Inferior parietal cortex (tissue), 1 donor: ENCODE results near the gene NACC1.
A peak's percentile ranks its signal among the peaks of the same experiment; 100 is the strongest.
"Not testable (repeated sequence)": the region's sequence is repeated elsewhere in the genome, so short reads cannot be mapped to it uniquely, and the experiment has no call there.

Experiments
- DNase-seq: peaks from one replicate; pipeline ENCODE4 v3.0.0-alpha.2; 2016; ENCODE audit errors: extremely low spot score

The NACC1 gene

GRCh38 chr19:13164343-13165161 lies 46.5 kb downstream of the NACC1 start:
- no peak for DNase-seq

- DNase-seq = no peak
Measured at GRCh38 chr19:13165162-13165997, 47.3 kb downstream of the NACC1 start.

GRCh38 chr19:13166151-13166550 lies 48.1 kb downstream of the NACC1 start:
- DNase-seq = not testable (repeated sequence)

GRCh38 chr19:13169769-13170168 lies 51.7 kb downstream of the NACC1 start:
- no peak for DNase-seq

GRCh38 chr19:13171146-13171545 lies 53.1 kb downstream of the NACC1 start:
- DNase-seq = no peak

GRCh38 chr19:13172346-13173138 lies 54.5 kb downstream of the NACC1 start:
- DNase-seq = no peak

- no peak for DNase-seq
Measured at GRCh38 chr19:13173139-13173737, 55.2 kb downstream of the NACC1 start.

- no peak for DNase-seq
Measured at GRCh38 chr19:13176345-13176744, 58.3 kb downstream of the NACC1 start.

GRCh38 chr19:13177584-13177983 lies 59.5 kb downstream of the NACC1 start:
- not testable (repeated sequence) for DNase-seq

- DNase-seq = not testable (repeated sequence)
Measured at GRCh38 chr19:13178291-13178690, 60.2 kb downstream of the NACC1 start.

- DNase-seq = peak; percentile 47
Measured at GRCh38 chr19:13181747-13182388, 63.8 kb downstream of the NACC1 start.

GRCh38 chr19:13184926-13185325 lies 66.9 kb downstream of the NACC1 start:
- not testable (repeated sequence) for DNase-seq

- not testable (repeated sequence) for DNase-seq
Measured at GRCh38 chr19:13185763-13186657, 67.9 kb downstream of the NACC1 start.

- not testable (repeated sequence) for DNase-seq
Measured at GRCh38 chr19:13186688-13187087, 68.6 kb downstream of the NACC1 start.

GRCh38 chr19:13187419-13187818 lies 69.4 kb downstream of the NACC1 start:
- no peak for DNase-seq

- no peak for DNase-seq
Measured at GRCh38 chr19:13189600-13189999, 71.5 kb downstream of the NACC1 start.
